ENCODE measurements around the gene RUNX1.

Gene RUNX1

GRCh38 chr21:34796518-34797200 is 252.4 kb downstream of the RUNX1 start:
- H3K4me1 Mint-ChIP-seq (ENCODE audit: low read depth), result peaks cover 2% of the 10 kb centered on the region
- no peaks in the 10 kb centered on the region for H3K27me3 Mint-ChIP-seq
- no peak overlapping the region for H3K27ac Mint-ChIP-seq
- H3K9me3 Mint-ChIP-seq, result no peaks in the 10 kb centered on the region
- no peak overlapping the region for H3K4me3 Mint-ChIP-seq
- peaks cover 60% of the 10 kb centered on the region for H3K36me3 Mint-ChIP-seq (ENCODE audit: low read depth)

- H3K36me3 Mint-ChIP-seq (ENCODE audit: low read depth), result peaks cover 65% of the 10 kb centered on the region
- H3K27me3 Mint-ChIP-seq, result no peaks in the 10 kb centered on the region
- no peak overlapping the region for H3K27ac Mint-ChIP-seq
- H3K4me1 Mint-ChIP-seq (ENCODE audit: low read depth), result no peaks in the 10 kb centered on the region
- no peak overlapping the region for H3K4me3 Mint-ChIP-seq
- no peaks in the 10 kb centered on the region for H3K9me3 Mint-ChIP-seq
Observed at GRCh38 chr21:34795548-34796180, 253.4 kb downstream of the RUNX1 start.

- Mint-ChIP-seq H3K9me3 (no peaks in the 10 kb centered on the region), H3K4me1 (ENCODE audit: low read depth) (no peaks in the 10 kb centered on the region), H3K36me3 (ENCODE audit: low read depth) (peaks cover 66% of the 10 kb centered on the region), H3K4me3 (no peak overlapping the region), H3K27me3 (no peaks in the 10 kb centered on the region), H3K27ac (no peak overlapping the region)
Observed at GRCh38 chr21:34795175-34795547, 253.9 kb downstream of the RUNX1 start.

- Mint-ChIP-seq H3K36me3 (ENCODE audit: low read depth) (peaks cover 62% of the 10 kb centered on the region), H3K27ac (no peak overlapping the region), H3K4me1 (ENCODE audit: low read depth) (no peaks in the 10 kb centered on the region), H3K9me3 (no peaks in the 10 kb centered on the region), H3K4me3 (no peak overlapping the region), H3K27me3 (no peaks in the 10 kb centered on the region)
Observed at GRCh38 chr21:34794686-34795085, 254.4 kb downstream of the RUNX1 start.

- H3K4me3 Mint-ChIP-seq, result no peak overlapping the region
- H3K4me1 Mint-ChIP-seq (ENCODE audit: low read depth), result no peaks in the 10 kb centered on the region
- no peaks in the 10 kb centered on the region for H3K27me3 Mint-ChIP-seq
- no peak overlapping the region for H3K27ac Mint-ChIP-seq
- peaks cover 51% of the 10 kb centered on the region for H3K36me3 Mint-ChIP-seq (ENCODE audit: low read depth)
- H3K9me3 Mint-ChIP-seq, result no peaks in the 10 kb centered on the region
Observed at GRCh38 chr21:34793471-34793870, 255.6 kb downstream of the RUNX1 start.

- Mint-ChIP-seq H3K36me3 (ENCODE audit: low read depth) (peaks cover 44% of the 10 kb centered on the region), H3K27ac (no peak overlapping the region), H3K27me3 (no peaks in the 10 kb centered on the region), H3K4me3 (no peak overlapping the region), H3K9me3 (no peaks in the 10 kb centered on the region), H3K4me1 (ENCODE audit: low read depth) (no peaks in the 10 kb centered on the region)
Observed at GRCh38 chr21:34792504-34793089, 256.5 kb downstream of the RUNX1 start.

- Mint-ChIP-seq H3K9me3 (no peaks in the 10 kb centered on the region), H3K4me3 (no peak overlapping the region), H3K4me1 (ENCODE audit: low read depth) (no peaks in the 10 kb centered on the region), H3K36me3 (ENCODE audit: low read depth) (peaks cover 38% of the 10 kb centered on the region), H3K27ac (no peak overlapping the region), H3K27me3 (no peaks in the 10 kb centered on the region)
Observed at GRCh38 chr21:34791776-34792503, 257.2 kb downstream of the RUNX1 start.

GRCh38 chr21:34790834-34791233 is 258.3 kb downstream of the RUNX1 start:
- Mint-ChIP-seq H3K27ac (no peak overlapping the region), H3K4me1 (ENCODE audit: low read depth) (no peaks in the 10 kb centered on the region), H3K4me3 (no peak overlapping the region), H3K9me3 (no peaks in the 10 kb centered on the region), H3K27me3 (no peaks in the 10 kb centered on the region), H3K36me3 (ENCODE audit: low read depth) (peaks cover 32% of the 10 kb centered on the region)

- H3K27ac Mint-ChIP-seq, result no peak overlapping the region
- peaks cover 29% of the 10 kb centered on the region for H3K36me3 Mint-ChIP-seq (ENCODE audit: low read depth)
- H3K4me1 Mint-ChIP-seq (ENCODE audit: low read depth), result peaks cover 1% of the 10 kb centered on the region
- no peak overlapping the region for H3K4me3 Mint-ChIP-seq
- no peaks in the 10 kb centered on the region for H3K9me3 Mint-ChIP-seq
- no peaks in the 10 kb centered on the region for H3K27me3 Mint-ChIP-seq
Observed at GRCh38 chr21:34790341-34790740, 258.8 kb downstream of the RUNX1 start.

- H3K36me3 Mint-ChIP-seq (ENCODE audit: low read depth), result peaks cover 17% of the 10 kb centered on the region
- peaks cover 5% of the 10 kb centered on the region for H3K4me1 Mint-ChIP-seq (ENCODE audit: low read depth)
- no peaks in the 10 kb centered on the region for H3K27me3 Mint-ChIP-seq
- no peaks in the 10 kb centered on the region for H3K9me3 Mint-ChIP-seq
- H3K27ac Mint-ChIP-seq, result no peak overlapping the region
- no peak overlapping the region for H3K4me3 Mint-ChIP-seq
Observed at GRCh38 chr21:34788879-34789278, 260.2 kb downstream of the RUNX1 start.

- H3K27me3 Mint-ChIP-seq, result no peaks in the 10 kb centered on the region
- no peak overlapping the region for H3K27ac Mint-ChIP-seq
- H3K36me3 Mint-ChIP-seq (ENCODE audit: low read depth), result no peaks in the 10 kb centered on the region
- H3K4me1 Mint-ChIP-seq (ENCODE audit: low read depth), result peaks cover 5% of the 10 kb centered on the region
- H3K9me3 Mint-ChIP-seq, result no peaks in the 10 kb centered on the region
- no peak overlapping the region for H3K4me3 Mint-ChIP-seq
Observed at GRCh38 chr21:34783815-34784214, 265.3 kb downstream of the RUNX1 start.

- H3K36me3 Mint-ChIP-seq (ENCODE audit: low read depth), result no peaks in the 10 kb centered on the region
- peaks cover 7% of the 10 kb centered on the region for H3K27me3 Mint-ChIP-seq
- peaks cover 5% of the 10 kb centered on the region for H3K4me1 Mint-ChIP-seq (ENCODE audit: low read depth)
Observed at GRCh38 chr21:34782506-34783360, 266.4 kb downstream of the RUNX1 start.

GRCh38 chr21:34781526-34781925 is 267.6 kb downstream of the RUNX1 start:
- Mint-ChIP-seq H3K27me3 (peaks cover 9% of the 10 kb centered on the region), H3K36me3 (ENCODE audit: low read depth) (no peaks in the 10 kb centered on the region), H3K4me1 (ENCODE audit: low read depth) (peaks cover 5% of the 10 kb centered on the region), H3K4me3 (no peak overlapping the region), H3K9me3 (no peaks in the 10 kb centered on the region), H3K27ac (no peak overlapping the region)

More at GRCh38 chr21:34782506-34783360, 266.4 kb downstream of the RUNX1 start:
- no peaks in the 10 kb centered on the region for H3K9me3 Mint-ChIP-seq
- H3K27ac Mint-ChIP-seq, result no peak overlapping the region
- H3K4me3 Mint-ChIP-seq, result no peak overlapping the region

GRCh38 chr21:34779860-34780259 is 269.2 kb downstream of the RUNX1 start:
- Mint-ChIP-seq H3K36me3 (ENCODE audit: low read depth) (no peaks in the 10 kb centered on the region), H3K9me3 (no peaks in the 10 kb centered on the region), H3K27me3 (peaks cover 13% of the 10 kb centered on the region), H3K4me1 (ENCODE audit: low read depth) (no peaks in the 10 kb centered on the region), H3K27ac (no peak overlapping the region), H3K4me3 (no peak overlapping the region)

Measured in stimulated activated naive CD8-positive, alpha-beta T cell treated with anti-CD3 and anti-CD28 coated beads, Interleukin-15, Interleukin-2, amounts not matched to agents 100 ng/mL and 50 ng/mL, for 24 hours (primary cell).